SU-DHL-6 (cell line): Measurements from ENCODE around the gene FHAD1.

Experiments
- H2AFZ ChIP-seq: fragments of 200-600 bp; sonication (generic); 2 replicates; pipeline ENCODE4 v1.6.1; 2014; ENCODE audit warnings: low read depth, mild to moderate bottlenecking, moderate library complexity, mixed read lengths, antibody characterized with exemption, low read length; ENCODE audit not compliant: severe bottlenecking
- H3F3A ChIP-seq: fragments of 200-600 bp; shearing (Covaris generic); 2 replicates; pipeline ENCODE4 v1.6.0; 2016; ENCODE audit warnings: antibody characterized with exemption, mild to moderate bottlenecking; ENCODE audit not compliant: insufficient read depth
- H3K27ac ChIP-seq: fragments of 200-600 bp; sonication (generic); 2 replicates; pipeline ENCODE4 v1.5.1; 2016; ENCODE audit warnings: low read depth, mild to moderate bottlenecking, low read length, moderate library complexity, mixed read lengths
- H3K27me3 ChIP-seq: fragments of 200-600 bp; sonication (generic), shearing (Covaris generic); 2 replicates; pipeline ENCODE4 v1.6.0; 2014; ENCODE audit warnings: mild to moderate bottlenecking, low read length
- H3K36me3 ChIP-seq: fragments of 200-600 bp; sonication (generic); 2 replicates; pipeline ENCODE4 v1.6.1; 2014; ENCODE audit warnings: mild to moderate bottlenecking, low read length, mixed read lengths
- H3K4me2 ChIP-seq: fragments of 300-600, 200-600 bp; shearing (Covaris generic), sonication (generic); 2 replicates; pipeline ENCODE4 v1.6.0; 2014; ENCODE audit warnings: low read length, low read depth, mild to moderate bottlenecking; ENCODE audit not compliant: poor library complexity, severe bottlenecking
- H3K4me3 ChIP-seq: fragments of 200-600 bp; sonication (generic); 2 replicates; pipeline ENCODE4 v1.5.1; 2014; ENCODE audit warnings: antibody characterized with exemption, low read length, mild to moderate bottlenecking, mixed read lengths; ENCODE audit not compliant: insufficient read depth, poor library complexity, severe bottlenecking
- H3K79me2 ChIP-seq: fragments of 200-600 bp; sonication (generic); 2 replicates; pipeline ENCODE4 v1.6.1; 2014; ENCODE audit warnings: mild to moderate bottlenecking, low read length, moderate library complexity; ENCODE audit not compliant: insufficient read depth
- H3K9ac ChIP-seq: fragments of 200-600 bp; sonication (generic); 2 replicates; pipeline ENCODE4 v1.7.0; 2014; ENCODE audit warnings: mild to moderate bottlenecking, low read length
- H3K9me2 ChIP-seq: fragments of 200-600 bp; sonication (generic); replicated peaks from 2 replicates; pipeline ENCODE4 v1.6.1; 2014; ENCODE audit warnings: low read length; ENCODE audit not compliant: insufficient read depth
- H3K9me3 ChIP-seq: fragments of 200-600 bp; sonication (generic); 2 replicates; pipeline ENCODE4 v1.6.1; 2014; ENCODE audit warnings: low read length, mixed read lengths; ENCODE audit not compliant: insufficient read depth
- H4K20me1 ChIP-seq: fragments of 200-600 bp; sonication (generic); 2 replicates; pipeline ENCODE4 v1.6.1; 2014; ENCODE audit warnings: low read depth, mild to moderate bottlenecking, antibody characterized with exemption, low read length, moderate library complexity, mixed read lengths
- EZH2phosphoT487 ChIP-seq: fragments of 200-600 bp; sonication (generic), shearing (Covaris generic); conservative IDR thresholded peaks from 2 replicates; pipeline ENCODE4 v1.6.1; 2018; ENCODE audit warnings: mild to moderate bottlenecking, antibody characterized with exemption, low read length, moderate library complexity, mixed read lengths
- TF ChIP-seq, protein P1 (sequence below): fragments of 200-600 bp; sonication (generic); IDR thresholded peaks from one replicate; pipeline ENCODE4 v1.5.1; 2017; ENCODE audit warnings: antibody characterized with exemption, mild to moderate bottlenecking, low read length, moderate library complexity; ENCODE audit not compliant: insufficient read depth, poor library complexity, severe bottlenecking

Gene FHAD1

GRCh38 chr1:15394258-15394690 is 147.3 kb downstream of the FHAD1 start:
- Histone ChIP-seq H2AFZ (no peak overlapping the region), H3K4me3 (no peak overlapping the region), H3K4me2 (no peak overlapping the region), H3K79me2 (no peaks in the 10 kb centered on the region), H4K20me1 (no peaks in the 10 kb centered on the region), H3K9me3 (no peaks in the 10 kb centered on the region), H3K9ac (no peak overlapping the region), H3F3A (no peaks in the 10 kb centered on the region), H3K27ac (no peak overlapping the region), H3K27me3 (no peaks in the 10 kb centered on the region), H3K9me2 (no peaks in the 10 kb centered on the region), H3K36me3 (no peaks in the 10 kb centered on the region)
- TF ChIP-seq, protein P1, sequence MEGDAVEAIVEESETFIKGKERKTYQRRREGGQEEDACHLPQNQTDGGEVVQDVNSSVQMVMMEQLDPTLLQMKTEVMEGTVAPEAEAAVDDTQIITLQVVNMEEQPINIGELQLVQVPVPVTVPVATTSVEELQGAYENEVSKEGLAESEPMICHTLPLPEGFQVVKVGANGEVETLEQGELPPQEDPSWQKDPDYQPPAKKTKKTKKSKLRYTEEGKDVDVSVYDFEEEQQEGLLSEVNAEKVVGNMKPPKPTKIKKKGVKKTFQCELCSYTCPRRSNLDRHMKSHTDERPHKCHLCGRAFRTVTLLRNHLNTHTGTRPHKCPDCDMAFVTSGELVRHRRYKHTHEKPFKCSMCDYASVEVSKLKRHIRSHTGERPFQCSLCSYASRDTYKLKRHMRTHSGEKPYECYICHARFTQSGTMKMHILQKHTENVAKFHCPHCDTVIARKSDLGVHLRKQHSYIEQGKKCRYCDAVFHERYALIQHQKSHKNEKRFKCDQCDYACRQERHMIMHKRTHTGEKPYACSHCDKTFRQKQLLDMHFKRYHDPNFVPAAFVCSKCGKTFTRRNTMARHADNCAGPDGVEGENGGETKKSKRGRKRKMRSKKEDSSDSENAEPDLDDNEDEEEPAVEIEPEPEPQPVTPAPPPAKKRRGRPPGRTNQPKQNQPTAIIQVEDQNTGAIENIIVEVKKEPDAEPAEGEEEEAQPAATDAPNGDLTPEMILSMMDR: no peak
- no peak for TF ChIP-seq EZH2phosphoT487

DNA sequence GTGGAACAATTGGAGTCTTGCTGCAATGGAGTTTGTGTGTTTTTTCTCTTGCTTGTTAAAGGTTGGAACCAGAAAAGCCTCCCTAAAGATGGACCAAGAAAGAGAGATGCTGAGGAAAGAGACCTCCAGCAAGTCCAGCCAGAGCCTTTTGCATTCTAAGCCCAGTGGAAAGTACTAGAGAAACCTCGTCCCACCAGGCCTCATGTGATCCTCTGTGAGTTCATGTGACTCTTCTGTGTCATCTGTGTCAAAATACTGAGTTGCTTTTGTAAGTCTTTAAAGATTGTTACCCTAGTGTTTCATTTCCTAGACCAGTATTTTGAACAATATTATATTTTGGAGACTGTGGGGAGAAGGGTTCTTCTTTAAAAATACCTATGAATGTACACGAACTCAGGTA is 150.2 kb downstream of the FHAD1 start:
- no peak overlapping the region for H3K27ac ChIP-seq
- no peak overlapping the region for H3K9ac ChIP-seq
- no peaks in the 10 kb centered on the region for H4K20me1 ChIP-seq
- H3K9me3 ChIP-seq: peaks cover 6% of the 10 kb centered on the region; the same call in 1 of the 2 replicates
- no peaks in the 10 kb centered on the region for H3K36me3 ChIP-seq
- no peaks in the 10 kb centered on the region for H3K79me2 ChIP-seq
- no peaks in the 10 kb centered on the region for H3F3A ChIP-seq
- no peaks in the 10 kb centered on the region for H3K9me2 ChIP-seq
- H3K27me3 ChIP-seq: no peaks in the 10 kb centered on the region
- no peak overlapping the region for H3K4me2 ChIP-seq
- H3K4me3 ChIP-seq: no peak overlapping the region
- H2AFZ ChIP-seq: no peak overlapping the region
- no peak for TF ChIP-seq EZH2phosphoT487
- TF ChIP-seq, protein P1: no peak

DNA sequence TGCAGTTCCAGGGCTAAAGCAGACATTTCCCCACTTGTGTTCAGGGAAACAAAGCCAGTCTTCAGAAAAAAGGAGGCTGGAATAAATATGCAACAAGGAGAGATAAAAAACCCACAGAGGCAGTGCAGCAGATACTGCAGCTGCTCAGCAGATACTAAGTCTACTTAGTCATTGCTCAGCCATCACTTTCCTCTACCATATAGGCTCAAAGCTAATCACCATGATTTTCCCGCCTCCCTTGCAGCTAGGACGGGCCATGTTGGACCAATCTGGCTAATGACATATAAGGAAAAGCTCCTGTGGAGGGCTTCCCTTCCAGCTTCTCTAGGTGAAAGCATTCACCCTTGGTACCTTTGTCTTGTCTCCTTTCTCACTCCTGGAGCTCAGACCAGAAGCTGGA is 152.7 kb downstream of the FHAD1 start:
- no peaks in the 10 kb centered on the region for H3K9me2 ChIP-seq
- no peaks in the 10 kb centered on the region for H4K20me1 ChIP-seq
- H3F3A ChIP-seq: no peaks in the 10 kb centered on the region
- no peaks in the 10 kb centered on the region for H3K36me3 ChIP-seq
- no peak overlapping the region for H3K4me2 ChIP-seq
- H3K27ac ChIP-seq: no peak overlapping the region
- no peaks in the 10 kb centered on the region for H3K27me3 ChIP-seq
- no peaks in the 10 kb centered on the region for H3K79me2 ChIP-seq
- H3K9ac ChIP-seq: no peak overlapping the region
- H3K9me3 ChIP-seq: peaks cover 6% of the 10 kb centered on the region; the same call in 1 of the 2 replicates
- H3K4me3 ChIP-seq: no peak overlapping the region
- TF ChIP-seq EZH2phosphoT487: no peak
- TF ChIP-seq, protein P1: no peak
- H2AFZ ChIP-seq: no peak overlapping the region
